ENCODE measurements around the gene SNTG2. TPM values are rescaled to one million over a fixed set of nuclear protein-coding genes. Genes with fewer than 3 reads are reported as not detected.

The SNTG2 gene
- total and polyA plus RNA-seq, 4 donors: not detected

DNA sequence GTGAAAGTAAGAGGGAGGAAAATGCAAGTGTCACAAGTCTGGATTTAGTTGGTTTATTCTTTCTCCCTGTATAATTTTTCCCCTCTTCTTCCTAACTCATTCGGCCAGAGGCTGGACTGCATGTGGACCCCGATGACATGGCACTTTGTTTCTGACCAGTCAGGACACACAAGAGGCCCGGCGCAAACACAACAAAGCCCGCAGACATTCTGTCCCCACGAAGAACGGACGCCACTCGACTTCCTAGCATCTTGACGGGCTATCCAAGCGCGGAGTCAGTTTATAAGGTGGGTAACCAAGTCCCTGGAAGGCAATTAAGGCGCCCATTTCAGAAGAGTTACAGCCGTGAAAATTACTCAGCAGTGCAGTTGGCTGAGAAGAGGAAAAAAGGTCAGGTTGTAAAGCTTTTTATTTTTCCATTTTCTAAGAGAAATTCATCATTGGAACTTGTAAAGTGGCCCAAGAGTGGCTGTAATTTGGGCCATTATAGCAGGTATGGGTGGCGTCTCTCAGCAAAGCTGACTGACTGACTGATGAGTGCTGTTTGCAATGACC lies 462.6 kb downstream of the SNTG2 start, which contains the start of gene TPO:
TSS of gene TPO (plus strand) at position 308 of the 555 bp plus-strand sequence. CDS start 946 bp downstream, outside the sequence.
- H3K9me3 ChIP-seq (ENCODE audit: control insufficient read depth in 4 of 4, low read length in 3 of 4): peaks cover 0 to 4% (median 2%) of the 10 kb centered on the region in 4 donors
- H3K36me3 ChIP-seq (ENCODE audit: control insufficient read depth in 4 of 4, insufficient read depth in 3 of 4, low read depth in 1 of 4, low read length in 3 of 4): no peaks in the 10 kb centered on the region
- no peak within 1 kb of the TSS for H3K27ac ChIP-seq (ENCODE audit: low read depth in 1 of 2, low read length in 2 of 2)
- no peaks in the 10 kb centered on the region for H3K4me1 ChIP-seq (ENCODE audit: control insufficient read depth in 4 of 4, insufficient read depth in 4 of 4, low read length in 3 of 4)
- no peak for DNase-seq (ENCODE audit: low spot score)
- 77% methylated on average over 15 of the region's 15 CpGs for WGBS
- peaks cover 0 to 5% (median under 1%) of the 10 kb centered on the region in 4 donors for H3K27me3 ChIP-seq (ENCODE audit: control insufficient read depth in 4 of 4, insufficient read depth in 4 of 4, low read length in 3 of 4)
- H3K4me3 ChIP-seq (ENCODE audit: low read depth in 1 of 3, low read length in 3 of 3): no peak within 1 kb of the TSS
- TF ChIP-seq RXRA (IDR thresholded peaks at IDR 0.05): no peak
- TF ChIP-seq ZBTB33 (IDR thresholded peaks at IDR 0.05): no peak
- TF ChIP-seq NR2F2 (IDR thresholded peaks at IDR 0.05): no peak
- TF ChIP-seq HNF4G (IDR thresholded peaks at IDR 0.05): no peak
- TF ChIP-seq EGR1 (IDR thresholded peaks at IDR 0.05; ENCODE audit: low read depth in 2 of 2): no peak
- no peak for TF ChIP-seq RAD21 (IDR thresholded peaks at IDR 0.05)
- TF ChIP-seq, protein P1, sequence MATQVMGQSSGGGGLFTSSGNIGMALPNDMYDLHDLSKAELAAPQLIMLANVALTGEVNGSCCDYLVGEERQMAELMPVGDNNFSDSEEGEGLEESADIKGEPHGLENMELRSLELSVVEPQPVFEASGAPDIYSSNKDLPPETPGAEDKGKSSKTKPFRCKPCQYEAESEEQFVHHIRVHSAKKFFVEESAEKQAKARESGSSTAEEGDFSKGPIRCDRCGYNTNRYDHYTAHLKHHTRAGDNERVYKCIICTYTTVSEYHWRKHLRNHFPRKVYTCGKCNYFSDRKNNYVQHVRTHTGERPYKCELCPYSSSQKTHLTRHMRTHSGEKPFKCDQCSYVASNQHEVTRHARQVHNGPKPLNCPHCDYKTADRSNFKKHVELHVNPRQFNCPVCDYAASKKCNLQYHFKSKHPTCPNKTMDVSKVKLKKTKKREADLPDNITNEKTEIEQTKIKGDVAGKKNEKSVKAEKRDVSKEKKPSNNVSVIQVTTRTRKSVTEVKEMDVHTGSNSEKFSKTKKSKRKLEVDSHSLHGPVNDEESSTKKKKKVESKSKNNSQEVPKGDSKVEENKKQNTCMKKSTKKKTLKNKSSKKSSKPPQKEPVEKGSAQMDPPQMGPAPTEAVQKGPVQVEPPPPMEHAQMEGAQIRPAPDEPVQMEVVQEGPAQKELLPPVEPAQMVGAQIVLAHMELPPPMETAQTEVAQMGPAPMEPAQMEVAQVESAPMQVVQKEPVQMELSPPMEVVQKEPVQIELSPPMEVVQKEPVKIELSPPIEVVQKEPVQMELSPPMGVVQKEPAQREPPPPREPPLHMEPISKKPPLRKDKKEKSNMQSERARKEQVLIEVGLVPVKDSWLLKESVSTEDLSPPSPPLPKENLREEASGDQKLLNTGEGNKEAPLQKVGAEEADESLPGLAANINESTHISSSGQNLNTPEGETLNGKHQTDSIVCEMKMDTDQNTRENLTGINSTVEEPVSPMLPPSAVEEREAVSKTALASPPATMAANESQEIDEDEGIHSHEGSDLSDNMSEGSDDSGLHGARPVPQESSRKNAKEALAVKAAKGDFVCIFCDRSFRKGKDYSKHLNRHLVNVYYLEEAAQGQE (IDR thresholded peaks at IDR 0.05): no peak
- TF ChIP-seq ATF3 (IDR thresholded peaks at IDR 0.05): no peak
- TF ChIP-seq SP1 (IDR thresholded peaks at IDR 0.05): no peak
- TF ChIP-seq, protein P2, sequence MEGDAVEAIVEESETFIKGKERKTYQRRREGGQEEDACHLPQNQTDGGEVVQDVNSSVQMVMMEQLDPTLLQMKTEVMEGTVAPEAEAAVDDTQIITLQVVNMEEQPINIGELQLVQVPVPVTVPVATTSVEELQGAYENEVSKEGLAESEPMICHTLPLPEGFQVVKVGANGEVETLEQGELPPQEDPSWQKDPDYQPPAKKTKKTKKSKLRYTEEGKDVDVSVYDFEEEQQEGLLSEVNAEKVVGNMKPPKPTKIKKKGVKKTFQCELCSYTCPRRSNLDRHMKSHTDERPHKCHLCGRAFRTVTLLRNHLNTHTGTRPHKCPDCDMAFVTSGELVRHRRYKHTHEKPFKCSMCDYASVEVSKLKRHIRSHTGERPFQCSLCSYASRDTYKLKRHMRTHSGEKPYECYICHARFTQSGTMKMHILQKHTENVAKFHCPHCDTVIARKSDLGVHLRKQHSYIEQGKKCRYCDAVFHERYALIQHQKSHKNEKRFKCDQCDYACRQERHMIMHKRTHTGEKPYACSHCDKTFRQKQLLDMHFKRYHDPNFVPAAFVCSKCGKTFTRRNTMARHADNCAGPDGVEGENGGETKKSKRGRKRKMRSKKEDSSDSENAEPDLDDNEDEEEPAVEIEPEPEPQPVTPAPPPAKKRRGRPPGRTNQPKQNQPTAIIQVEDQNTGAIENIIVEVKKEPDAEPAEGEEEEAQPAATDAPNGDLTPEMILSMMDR (IDR thresholded peaks at IDR 0.05; ENCODE audit: low read depth, low read length, missing input control): no peak
- no peak within 1 kb of the TSS for H3K9ac ChIP-seq (ENCODE audit: low read depth in 1 of 2, low read length in 2 of 2)

DNA sequence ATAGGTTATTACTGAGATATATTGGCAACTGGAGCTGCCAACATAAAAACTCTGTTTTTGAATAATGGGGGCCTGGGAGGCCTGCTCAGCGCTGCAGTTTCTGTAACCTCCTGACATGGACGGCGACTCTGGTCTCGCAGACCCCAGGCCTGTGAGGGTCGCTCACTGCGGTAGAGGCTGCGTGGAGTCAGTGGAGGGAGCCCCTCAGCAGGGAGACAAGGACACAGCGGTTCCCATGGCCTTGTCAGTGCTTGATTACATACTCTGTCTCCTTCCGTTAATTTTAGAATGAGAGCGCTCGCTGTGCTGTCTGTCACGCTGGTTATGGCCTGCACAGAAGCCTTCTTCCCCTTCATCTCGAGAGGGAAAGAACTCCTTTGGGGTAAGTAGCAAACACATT lies 463.5 kb downstream of the SNTG2 start:
- H3K4me3 ChIP-seq (ENCODE audit: low read depth in 1 of 3, low read length in 3 of 3): no peak overlapping the region
- 71% methylated on average over 13 of the region's 13 CpGs for WGBS
- no peak overlapping the region for H3K27ac ChIP-seq (ENCODE audit: low read depth in 1 of 2, low read length in 2 of 2)
- no peak overlapping the region for H3K9ac ChIP-seq (ENCODE audit: low read depth in 1 of 2, low read length in 2 of 2)
- no peaks in the 10 kb centered on the region for H3K4me1 ChIP-seq (ENCODE audit: control insufficient read depth in 4 of 4, insufficient read depth in 4 of 4, low read length in 3 of 4)
- peaks cover 0 to 4% (median 2%) of the 10 kb centered on the region in 4 donors for H3K9me3 ChIP-seq (ENCODE audit: control insufficient read depth in 4 of 4, low read length in 3 of 4)
- H3K36me3 ChIP-seq (ENCODE audit: control insufficient read depth in 4 of 4, insufficient read depth in 3 of 4, low read depth in 1 of 4, low read length in 3 of 4): no peaks in the 10 kb centered on the region
- no peak for DNase-seq (ENCODE audit: low spot score)
- peaks cover 0 to 2% (median under 1%) of the 10 kb centered on the region in 4 donors for H3K27me3 ChIP-seq (ENCODE audit: control insufficient read depth in 4 of 4, insufficient read depth in 4 of 4, low read length in 3 of 4)
- TF ChIP-seq TAF1 (conservative IDR thresholded peaks at IDR 0.05) (no peak), EGR1 (IDR thresholded peaks at IDR 0.05; ENCODE audit: low read depth in 2 of 2) (no peak), SP1 (IDR thresholded peaks at IDR 0.05) (no peak), HNF4G (IDR thresholded peaks at IDR 0.05) (no peak), YY1 (IDR thresholded peaks at IDR 0.05) (no peak), ZBTB33 (IDR thresholded peaks at IDR 0.05) (no peak), FOXA1 (IDR thresholded peaks at IDR 0.05) (no peak), GABPA (IDR thresholded peaks at IDR 0.05 in 1 of 2, conservative IDR thresholded peaks at IDR 0.05 in 1 of 2) (no peak), NR2F2 (IDR thresholded peaks at IDR 0.05) (no peak)
- TF ChIP-seq, protein P2 (IDR thresholded peaks at IDR 0.05; ENCODE audit: low read depth, low read length, missing input control): no peak
- TF ChIP-seq, protein P1 (IDR thresholded peaks at IDR 0.05): no peak
